OCI-LY7 (cell line): ENCODE measurements around the gene LUM. TPM values are rescaled to one million over a fixed set of nuclear protein-coding genes. Genes with fewer than 3 reads are reported as not detected.

Experiments used
- Bru-seq: library from RNA; stranded (reverse); fragments of 400-500 nt; gene quantifications from one replicate; lab custom pipeline; 2021; lab: Mats Ljungman, UMichigan
- BruChase-seq, 2 experiments: library from RNA; stranded (reverse); fragments of 400-500 nt; gene quantifications; one replicate each; lab custom pipeline; 2021; lab: Mats Ljungman, UMichigan
- BruUV-seq: library from RNA; stranded (reverse); fragments of 400-500 nt; replicated peaks from 2 replicates; lab custom pipeline; 2021; lab: Mats Ljungman, UMichigan
- CTCF ChIA-PET: fragments of 300-600 bp; sonication (Branson Sonifier 250); formaldehyde crosslinking; loops from one replicate; lab custom pipeline; 2022; ENCODE audit warnings: antibody characterized with exemption; ENCODE audit not compliant: unreplicated experiment; lab: Charles Lee
- POLR2A ChIA-PET: fragments of 300-600 bp; sonication (Branson Sonifier 250); formaldehyde crosslinking; loops from one replicate; lab custom pipeline; 2022; ENCODE audit warnings: antibody characterized with exemption; lab: Charles Lee
- DNase-seq: peaks from one replicate; pipeline ENCODE4 v3.0.0-alpha.2; 2015; ENCODE audit warnings: low spot score
- H2AFZ ChIP-seq: fragments of 200-600 bp; sonication (generic), shearing (Covaris generic); 2 replicates; pipeline ENCODE4 v1.6.1; 2014; ENCODE audit warnings: mild to moderate bottlenecking, antibody characterized with exemption, low read length, moderate library complexity
- H3K27ac ChIP-seq: fragments of 200-600 bp; sonication (generic); 2 replicates; pipeline ENCODE4 v1.5.1; 2014; ENCODE audit warnings: mixed run types, low read depth, mild to moderate bottlenecking, moderate library complexity, low read length, inconsistent platforms; ENCODE audit not compliant: poor library complexity, severe bottlenecking
- H3K36me3 ChIP-seq: fragments of 200-600 bp; sonication (generic); 2 replicates; pipeline ENCODE4 v1.6.1; 2014; ENCODE audit warnings: mild to moderate bottlenecking, antibody characterized with exemption, low read length, moderate library complexity, mixed read lengths; ENCODE audit not compliant: insufficient read depth
- H3K4me1 ChIP-seq: fragments of 200-600 bp; sonication (generic); 2 replicates; pipeline ENCODE4 v1.5.1; 2014; ENCODE audit warnings: mild to moderate bottlenecking, low read length; ENCODE audit not compliant: insufficient read depth, poor library complexity, severe bottlenecking
- H3K4me2 ChIP-seq: fragments of 200-600 bp; sonication (generic); 2 replicates; pipeline ENCODE4 v1.6.1; 2014; ENCODE audit warnings: mild to moderate bottlenecking, low read length
- H3K4me3 ChIP-seq: fragments of 200-600 bp; sonication (generic); 2 replicates; pipeline ENCODE4 v1.5.1; 2014; ENCODE audit warnings: mild to moderate bottlenecking, low read depth, low read length; ENCODE audit not compliant: poor library complexity, severe bottlenecking
- H3K79me2 ChIP-seq: fragments of 200-600 bp; sonication (generic); 2 replicates; pipeline ENCODE4 v1.6.1; 2016; ENCODE audit warnings: low read depth, mild to moderate bottlenecking, low read length, moderate library complexity, mixed read lengths; ENCODE audit not compliant: insufficient read depth
- H3K9me2 ChIP-seq: fragments of 200-600 bp; sonication (generic); 2 replicates; pipeline ENCODE4 v1.6.1; 2016; ENCODE audit warnings: mild to moderate bottlenecking, low read length, mixed read lengths; ENCODE audit not compliant: insufficient read depth
- H3K9me3 ChIP-seq: fragments of 200-600 bp; sonication (generic); 2 replicates; pipeline ENCODE4 v1.6.1; 2014; ENCODE audit warnings: mild to moderate bottlenecking, mixed run types, low read length, mixed read lengths
- H4K20me1 ChIP-seq: fragments of 200-600 bp; sonication (generic); 2 replicates; pipeline ENCODE4 v1.6.1; 2014; ENCODE audit warnings: mild to moderate bottlenecking, antibody characterized with exemption, low read length, moderate library complexity, mixed read lengths; ENCODE audit not compliant: insufficient read depth
- EZH2phosphoT487 ChIP-seq: fragments of 200-600 bp; sonication (generic); IDR thresholded peaks from 2 replicates; pipeline ENCODE4 v1.6.1; 2018; ENCODE audit warnings: low read depth, borderline replicate concordance, mild to moderate bottlenecking, mixed run types, antibody characterized with exemption, low read length, moderate library complexity, mixed read lengths
- intact Hi-C: fragments of 100-400 bp; cut with micrococcal nuclease; formaldehyde crosslinking; loops from one replicate; pipeline ENCODE4 v1.10.0; 2022; ENCODE audit not compliant: unreplicated experiment
- long read RNA-seq: library from polyadenylated mRNA; stranded (forward); transcript quantifications from one replicate; pipeline ENCODE4 v2.0.0, GENCODE V29; 2022
- total RNA-seq, 2 experiments: library from RNA; depleted of rRNA in 1 of 2; stranded (reverse); fragments of >200 nt in 1 of 2; shearing (Covaris generic) in 1 of 2; gene quantifications; 2 replicates each; pipeline ENCODE4 v1.2.3, GENCODE V29; 2014 to 2022
- TF ChIP-seq, protein P1 (sequence below): fragments of 200-600 bp; sonication (generic); conservative IDR thresholded peaks from 2 replicates; pipeline ENCODE4 v1.5.1; 2014; ENCODE audit warnings: mild to moderate bottlenecking, antibody characterized with exemption, low read length, moderate library complexity, mixed read lengths

LUM gene, protein sequence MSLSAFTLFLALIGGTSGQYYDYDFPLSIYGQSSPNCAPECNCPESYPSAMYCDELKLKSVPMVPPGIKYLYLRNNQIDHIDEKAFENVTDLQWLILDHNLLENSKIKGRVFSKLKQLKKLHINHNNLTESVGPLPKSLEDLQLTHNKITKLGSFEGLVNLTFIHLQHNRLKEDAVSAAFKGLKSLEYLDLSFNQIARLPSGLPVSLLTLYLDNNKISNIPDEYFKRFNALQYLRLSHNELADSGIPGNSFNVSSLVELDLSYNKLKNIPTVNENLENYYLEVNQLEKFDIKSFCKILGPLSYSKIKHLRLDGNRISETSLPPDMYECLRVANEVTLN
- total RNA-seq (2014; rRNA removed; shearing (Covaris generic)), result not detected in 2 replicates
- total RNA-seq (2022), result not detected in 2 replicates
- Bru-seq, nascent RNA, result not detected
- not detected for BruChase-seq, experiment 1, labeled RNA remaining after a 6-hour chase
- BruChase-seq, experiment 2, labeled RNA remaining after a 2-hour chase, result not detected
- long read RNA-seq, result 0 reads

DNA sequence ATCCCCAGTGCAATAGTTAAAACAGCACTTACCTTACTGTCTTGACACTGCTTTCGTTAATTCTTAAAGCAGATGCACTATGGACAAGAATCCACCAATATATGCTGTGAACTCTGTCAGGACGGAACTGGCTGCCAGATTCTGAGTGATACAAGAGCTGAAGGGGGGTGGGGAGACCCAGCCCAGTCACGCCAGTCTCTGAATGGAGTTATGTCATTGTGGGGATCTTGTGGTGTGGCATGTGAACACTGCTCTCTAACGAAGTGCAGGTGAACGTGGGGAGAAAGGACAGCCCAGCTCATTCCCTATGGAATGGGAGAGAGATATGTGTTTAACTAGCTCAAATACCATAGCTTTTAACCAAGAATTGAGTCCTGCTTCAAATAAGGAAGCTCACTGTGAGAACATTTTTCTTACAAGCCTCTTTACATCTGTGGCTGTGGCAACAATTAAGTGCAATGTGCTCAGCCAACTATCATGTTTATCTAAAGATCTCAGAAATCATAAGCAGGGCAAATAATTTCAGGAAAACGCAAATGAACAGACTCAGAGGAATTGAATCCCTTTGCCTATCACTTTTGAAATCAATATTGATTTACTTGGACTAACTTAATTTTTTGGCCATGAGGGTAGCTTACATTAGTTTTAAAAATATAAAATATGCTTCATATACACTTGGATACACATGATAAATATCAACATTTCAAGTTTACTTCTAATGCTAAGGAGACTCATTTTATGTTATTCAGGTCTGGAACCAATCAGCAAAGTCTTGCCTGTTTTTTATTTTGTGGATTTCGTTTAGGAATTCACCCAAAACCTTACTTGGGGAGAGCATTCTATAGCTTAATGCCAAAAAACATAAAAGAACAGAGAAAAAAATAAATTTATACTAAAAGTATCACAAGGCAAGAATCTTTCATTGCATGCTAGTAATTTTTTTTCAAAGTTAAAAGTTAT lies at the start of gene LUM:
TSS of gene LUM (minus strand) at position 129 of the 960 bp plus-strand sequence. CDS start 2,515 bp downstream, outside the sequence.
- no peak for DNase-seq
- Histone ChIP-seq H3K27ac (no peak within 1 kb of the TSS), H3K4me3 (no peak within 1 kb of the TSS), H4K20me1 (no peaks in the 10 kb centered on the region), H3K79me2 (no peaks in the 10 kb centered on the region), H3K4me2 (no peak within 1 kb of the TSS), H3K9me3 (no peaks in the 10 kb centered on the region), H2AFZ (no peak within 1 kb of the TSS), H3K9me2 (no peaks in the 10 kb centered on the region), H3K36me3 (no peaks in the 10 kb centered on the region), H3K4me1 (no peaks in the 10 kb centered on the region)
- ChIA-PET POLR2A (no interaction called here), CTCF (interaction anchor here (0.6 kb wide), 1 partner anchor 11 kb away, joined by 3 read pairs; no protein-coding TSS in a partner anchor)
- intact Hi-C loops, result no loop called here
- no TSS peak for BruUV-seq
- TF ChIP-seq, protein P1, sequence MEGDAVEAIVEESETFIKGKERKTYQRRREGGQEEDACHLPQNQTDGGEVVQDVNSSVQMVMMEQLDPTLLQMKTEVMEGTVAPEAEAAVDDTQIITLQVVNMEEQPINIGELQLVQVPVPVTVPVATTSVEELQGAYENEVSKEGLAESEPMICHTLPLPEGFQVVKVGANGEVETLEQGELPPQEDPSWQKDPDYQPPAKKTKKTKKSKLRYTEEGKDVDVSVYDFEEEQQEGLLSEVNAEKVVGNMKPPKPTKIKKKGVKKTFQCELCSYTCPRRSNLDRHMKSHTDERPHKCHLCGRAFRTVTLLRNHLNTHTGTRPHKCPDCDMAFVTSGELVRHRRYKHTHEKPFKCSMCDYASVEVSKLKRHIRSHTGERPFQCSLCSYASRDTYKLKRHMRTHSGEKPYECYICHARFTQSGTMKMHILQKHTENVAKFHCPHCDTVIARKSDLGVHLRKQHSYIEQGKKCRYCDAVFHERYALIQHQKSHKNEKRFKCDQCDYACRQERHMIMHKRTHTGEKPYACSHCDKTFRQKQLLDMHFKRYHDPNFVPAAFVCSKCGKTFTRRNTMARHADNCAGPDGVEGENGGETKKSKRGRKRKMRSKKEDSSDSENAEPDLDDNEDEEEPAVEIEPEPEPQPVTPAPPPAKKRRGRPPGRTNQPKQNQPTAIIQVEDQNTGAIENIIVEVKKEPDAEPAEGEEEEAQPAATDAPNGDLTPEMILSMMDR, result no peak
- TF ChIP-seq EZH2phosphoT487, result no peak

DNA sequence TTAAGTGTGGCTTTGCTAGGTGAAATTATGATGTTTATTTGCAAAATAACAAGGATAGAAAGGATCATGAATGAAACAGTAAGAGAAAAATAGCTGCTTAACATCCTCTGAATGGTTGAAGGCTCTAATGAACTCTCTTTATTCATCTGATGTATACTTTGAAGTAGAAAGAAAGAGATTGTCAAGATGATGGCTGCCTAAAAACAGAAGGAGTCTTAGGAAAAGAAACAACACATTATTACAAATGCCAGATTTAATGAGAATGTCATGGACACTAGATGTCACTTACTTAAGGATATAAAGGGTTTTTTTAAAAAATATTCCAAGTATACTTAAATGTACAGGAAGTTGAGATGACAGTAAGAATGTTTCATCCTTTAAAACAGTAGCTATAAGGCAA lies 49.7 kb upstream of the LUM start:
- H3K27ac ChIP-seq, result no peak overlapping the region
- CTCF ChIA-PET, result interaction anchor here (0.6 kb wide), 1 partner anchor 49 kb away, joined by 3 read pairs; no protein-coding TSS in a partner anchor
- DNase-seq, result no peak
- POLR2A ChIA-PET, result no interaction called here
- H3K4me3 ChIP-seq, result no peak overlapping the region
- TF ChIP-seq, protein P1, result no peak
- TF ChIP-seq EZH2phosphoT487, result no peak
- no peaks in the 10 kb centered on the region for H3K79me2 ChIP-seq
- no TSS peak for BruUV-seq
- no peaks in the 10 kb centered on the region for H3K9me2 ChIP-seq
- intact Hi-C loops, result no loop called here
- no peaks in the 10 kb centered on the region for H3K9me3 ChIP-seq
- H2AFZ ChIP-seq, result no peak overlapping the region
- no peaks in the 10 kb centered on the region for H4K20me1 ChIP-seq
- H3K4me1 ChIP-seq, result no peaks in the 10 kb centered on the region
- no peaks in the 10 kb centered on the region for H3K36me3 ChIP-seq
- H3K4me2 ChIP-seq, result no peak overlapping the region
